Muscle of back (tissue), 11 donors: ENCODE data around the gene SPAG17. TPM values are rescaled to one million over a fixed set of nuclear protein-coding genes. Genes with fewer than 3 reads are reported as not detected.

ENCODE experiments used
- DNase-seq, 3 donors: peaks; one replicate each; pipeline versions ENCODE4 v3.0.0 to v3.0.0-alpha.2; 2013
- polyA plus RNA-seq, 10 donors: library from polyadenylated mRNA; unstranded; fragments of 120-200 nt; gene quantifications; one replicate each; pipeline ENCODE4 v1.2.1, GENCODE V29; 2013; ENCODE audit not compliant: insufficient read length in 10 of 10

The SPAG17 gene
- polyA plus RNA-seq, 10 donors: 0.58 to 2.8 (median 2.1) TPM

GRCh38 chr1:117904485-117904884 lies 280.5 kb downstream of the SPAG17 start:
- no peak for DNase-seq
